ENCODE measurements around the gene N4BP2L1. TPM values are rescaled to one million over a fixed set of nuclear protein-coding genes. Genes with fewer than 3 reads are reported as not detected.

The N4BP2L1 gene
- total RNA-seq, 1 donor from 2014 or later: 24.3 TPM

DNA sequence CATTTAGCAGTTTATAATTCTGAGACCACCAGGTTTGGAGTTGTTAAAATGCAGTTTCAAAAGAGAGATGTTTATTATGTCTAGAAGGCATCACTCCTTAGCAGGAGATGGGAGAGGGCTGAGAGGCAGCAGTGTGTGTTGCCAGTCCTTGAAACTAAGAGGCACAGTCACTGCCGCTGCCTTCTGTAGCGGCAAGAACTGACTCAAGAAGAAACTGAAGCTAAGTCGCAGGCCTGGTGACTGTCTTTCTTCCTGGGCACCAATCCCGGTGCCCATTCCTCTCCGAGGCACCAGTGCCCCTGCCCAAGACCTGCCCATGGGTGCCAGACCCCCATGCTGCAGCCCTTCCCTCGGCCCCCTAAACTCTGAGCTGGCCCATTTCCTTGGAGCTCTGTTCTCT, 20.1 kb downstream of the N4BP2L1 start:
- POLR2A ChIA-PET: no interaction called here
- CTCF ChIA-PET: no interaction called here
- no peak overlapping the region for H3K27ac Mint-ChIP-seq

DNA sequence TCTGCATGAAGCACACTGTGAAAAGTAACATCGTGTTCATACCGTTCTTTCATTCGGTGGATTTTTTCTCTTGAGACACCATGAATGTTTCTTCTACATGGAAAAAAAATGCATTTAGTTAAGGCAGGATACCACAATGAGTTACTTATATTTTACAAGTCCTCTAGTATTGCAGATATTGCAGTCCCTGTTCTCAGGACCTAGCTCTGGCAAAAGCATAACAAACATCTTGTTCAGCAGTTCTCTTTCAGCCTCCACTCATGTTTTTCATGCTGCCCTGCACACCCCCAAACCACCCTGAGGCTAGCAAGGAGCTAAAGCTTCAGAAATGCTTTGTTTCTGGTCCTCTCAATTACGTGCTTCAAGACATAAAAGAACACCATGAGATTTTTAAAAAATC, 24.8 kb downstream of the N4BP2L1 start:
- TF ChIP-seq, protein P1, sequence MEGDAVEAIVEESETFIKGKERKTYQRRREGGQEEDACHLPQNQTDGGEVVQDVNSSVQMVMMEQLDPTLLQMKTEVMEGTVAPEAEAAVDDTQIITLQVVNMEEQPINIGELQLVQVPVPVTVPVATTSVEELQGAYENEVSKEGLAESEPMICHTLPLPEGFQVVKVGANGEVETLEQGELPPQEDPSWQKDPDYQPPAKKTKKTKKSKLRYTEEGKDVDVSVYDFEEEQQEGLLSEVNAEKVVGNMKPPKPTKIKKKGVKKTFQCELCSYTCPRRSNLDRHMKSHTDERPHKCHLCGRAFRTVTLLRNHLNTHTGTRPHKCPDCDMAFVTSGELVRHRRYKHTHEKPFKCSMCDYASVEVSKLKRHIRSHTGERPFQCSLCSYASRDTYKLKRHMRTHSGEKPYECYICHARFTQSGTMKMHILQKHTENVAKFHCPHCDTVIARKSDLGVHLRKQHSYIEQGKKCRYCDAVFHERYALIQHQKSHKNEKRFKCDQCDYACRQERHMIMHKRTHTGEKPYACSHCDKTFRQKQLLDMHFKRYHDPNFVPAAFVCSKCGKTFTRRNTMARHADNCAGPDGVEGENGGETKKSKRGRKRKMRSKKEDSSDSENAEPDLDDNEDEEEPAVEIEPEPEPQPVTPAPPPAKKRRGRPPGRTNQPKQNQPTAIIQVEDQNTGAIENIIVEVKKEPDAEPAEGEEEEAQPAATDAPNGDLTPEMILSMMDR (IDR thresholded peaks at IDR 0.05): no peak
- intact Hi-C loops (cut with micrococcal nuclease): no loop called here
- CTCF ChIA-PET: interaction anchor here (0.9 kb wide), 1 partner anchor 9 kb away, joined by 3 read pairs; no protein-coding TSS in a partner anchor
- ATAC-seq (ENCODE audit: low read depth): no peak
- Mint-ChIP-seq H3K27me3 (no peaks in the 10 kb centered on the region), H3K9me3 (no peaks in the 10 kb centered on the region), H3K36me3 (ENCODE audit: low read depth) (peaks cover 69% of the 10 kb centered on the region), H3K27ac (no peak overlapping the region), H3K4me3 (no peak overlapping the region), H3K4me1 (no peaks in the 10 kb centered on the region)
- no peak for DNase-seq
- POLR2A ChIA-PET: no interaction called here

More for the DNA sequence above, 20.1 kb downstream of the N4BP2L1 start:
- ATAC-seq (ENCODE audit: low read depth) (no peak), DNase-seq (no peak)
- no peaks in the 10 kb centered on the region for H3K9me3 Mint-ChIP-seq
- TF ChIP-seq, protein P1 (IDR thresholded peaks at IDR 0.05): no peak
- H3K36me3 Mint-ChIP-seq (ENCODE audit: low read depth): peaks cover 64% of the 10 kb centered on the region
- intact Hi-C loops (cut with micrococcal nuclease): no loop called here
- no peaks in the 10 kb centered on the region for H3K27me3 Mint-ChIP-seq
- H3K4me1 Mint-ChIP-seq: peaks cover 12% of the 10 kb centered on the region
- H3K4me3 Mint-ChIP-seq: no peak overlapping the region

DNA sequence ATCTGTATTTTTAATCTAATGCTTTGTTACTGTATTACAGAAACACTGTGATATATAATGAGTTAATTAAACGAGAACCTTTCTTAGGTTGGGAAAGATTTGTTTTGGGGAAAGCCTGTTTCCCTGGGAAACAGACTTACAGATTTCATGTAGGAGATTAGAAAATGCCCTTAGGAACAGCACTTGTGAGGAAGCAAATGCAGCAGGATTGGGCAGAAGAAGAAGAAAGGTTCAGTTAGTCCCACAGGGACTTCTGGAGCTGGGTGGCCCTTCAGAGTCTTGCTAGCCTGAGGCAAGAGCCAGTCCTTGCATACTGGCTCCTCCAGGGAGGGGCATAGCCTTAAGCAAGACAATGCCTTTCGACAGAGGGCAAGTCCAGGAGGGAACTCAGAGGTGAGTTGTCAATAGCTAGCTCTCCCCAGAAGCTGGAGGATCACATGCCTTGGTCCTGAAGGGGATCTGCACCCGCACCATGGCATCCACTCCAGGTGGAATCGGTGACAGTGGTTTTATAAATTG, 36.8 kb downstream of the N4BP2L1 start:
- no peaks in the 10 kb centered on the region for H3K9me3 Mint-ChIP-seq
- DNase-seq (no peak), ATAC-seq (ENCODE audit: low read depth) (no peak)
- no peaks in the 10 kb centered on the region for H3K36me3 Mint-ChIP-seq (ENCODE audit: low read depth)
- intact Hi-C loops (cut with micrococcal nuclease): no loop called here
- no peaks in the 10 kb centered on the region for H3K27me3 Mint-ChIP-seq
- no peak overlapping the region for H3K4me3 Mint-ChIP-seq
- ChIA-PET POLR2A (interaction anchor here (0.7 kb wide), 1 partner anchor 76 kb away, joined by 3 read pairs; no protein-coding TSS in a partner anchor), CTCF (no interaction called here)
- no peak overlapping the region for H3K27ac Mint-ChIP-seq
- TF ChIP-seq, protein P1 (IDR thresholded peaks at IDR 0.05): no peak
- peaks cover 6% of the 10 kb centered on the region for H3K4me1 Mint-ChIP-seq

DNA sequence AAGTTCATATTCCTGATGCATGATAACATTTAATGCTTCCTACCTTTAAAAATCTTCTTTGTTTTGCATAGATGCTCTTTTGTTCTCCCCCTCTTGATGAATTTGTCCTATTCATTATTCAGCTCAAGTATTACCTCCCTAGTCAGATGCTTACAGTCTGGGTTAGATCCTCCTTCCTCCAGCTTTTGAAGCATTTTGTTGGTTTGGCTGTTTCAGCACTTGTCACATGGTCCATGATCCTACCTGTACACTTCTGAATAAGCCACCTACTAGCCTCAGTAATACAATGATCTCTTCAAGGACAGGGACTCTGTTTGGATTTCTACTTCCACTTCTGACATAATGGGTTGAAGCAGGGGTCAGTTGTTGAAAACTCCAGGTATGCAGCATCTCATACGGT, 37.4 kb downstream of the N4BP2L1 start:
- ChIA-PET CTCF (no interaction called here), POLR2A (interaction anchor here (0.7 kb wide), 1 partner anchor 76 kb away, joined by 3 read pairs; no protein-coding TSS in a partner anchor)
- Mint-ChIP-seq H3K36me3 (ENCODE audit: low read depth) (no peaks in the 10 kb centered on the region), H3K9me3 (no peaks in the 10 kb centered on the region), H3K27ac (no peak overlapping the region), H3K27me3 (no peaks in the 10 kb centered on the region), H3K4me3 (no peak overlapping the region), H3K4me1 (peaks cover 6% of the 10 kb centered on the region)
- intact Hi-C loops (cut with micrococcal nuclease): no loop called here
- no peak for ATAC-seq (ENCODE audit: low read depth)
- DNase-seq: no peak
- TF ChIP-seq, protein P1 (IDR thresholded peaks at IDR 0.05): no peak

DNA sequence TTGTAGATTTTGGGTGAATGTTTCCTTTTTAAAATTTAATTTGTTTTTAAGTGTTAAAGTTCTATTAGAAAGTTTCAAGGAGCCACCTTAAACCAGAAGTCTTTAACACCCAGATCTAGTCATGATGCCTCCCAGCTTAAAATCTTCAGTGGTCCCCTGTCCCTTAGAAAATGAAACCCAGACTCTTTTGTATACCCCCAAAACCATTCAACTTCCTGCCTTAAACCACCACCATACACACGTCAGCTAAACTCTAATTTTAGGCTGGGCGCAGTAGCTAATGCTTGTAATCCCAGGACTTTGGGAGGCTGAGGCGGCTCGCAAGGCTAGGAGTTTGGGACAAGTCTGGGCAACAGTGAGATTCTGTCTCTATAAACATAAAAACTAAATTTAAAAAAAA, 37.9 kb downstream of the N4BP2L1 start:
- Mint-ChIP-seq H3K36me3 (ENCODE audit: low read depth) (no peaks in the 10 kb centered on the region), H3K27ac (no peak overlapping the region), H3K27me3 (no peaks in the 10 kb centered on the region), H3K4me1 (peaks cover 6% of the 10 kb centered on the region), H3K4me3 (no peak overlapping the region), H3K9me3 (no peaks in the 10 kb centered on the region)
- TF ChIP-seq, protein P1 (IDR thresholded peaks at IDR 0.05): no peak
- POLR2A ChIA-PET: interaction anchor here (0.6 kb wide), 1 partner anchor 47 kb away, joined by 6 read pairs; no protein-coding TSS in a partner anchor
- intact Hi-C loops (cut with micrococcal nuclease): no loop called here
- DNase-seq (no peak), ATAC-seq (ENCODE audit: low read depth) (no peak)
- CTCF ChIA-PET: no interaction called here

Data from activated B cell treated with CpG ODN at 0.5 μM for 24 hours (primary cell).